K562 treated with DMSO at 1 percent for 4 hours (cell line): ENCODE results near the gene SRSF11. TPM values are rescaled to one million over a fixed set of nuclear protein-coding genes. Genes with fewer than 3 reads are reported as not detected.

Experiments
- total RNA-seq: library from RNA; unstranded; fragments of 300-600 nt; gene quantifications from 2 replicates; pipeline ENCODE4 v1.2.3, GENCODE V29; 2022; ENCODE audit not compliant: insufficient read depth

Gene SRSF11, protein sequence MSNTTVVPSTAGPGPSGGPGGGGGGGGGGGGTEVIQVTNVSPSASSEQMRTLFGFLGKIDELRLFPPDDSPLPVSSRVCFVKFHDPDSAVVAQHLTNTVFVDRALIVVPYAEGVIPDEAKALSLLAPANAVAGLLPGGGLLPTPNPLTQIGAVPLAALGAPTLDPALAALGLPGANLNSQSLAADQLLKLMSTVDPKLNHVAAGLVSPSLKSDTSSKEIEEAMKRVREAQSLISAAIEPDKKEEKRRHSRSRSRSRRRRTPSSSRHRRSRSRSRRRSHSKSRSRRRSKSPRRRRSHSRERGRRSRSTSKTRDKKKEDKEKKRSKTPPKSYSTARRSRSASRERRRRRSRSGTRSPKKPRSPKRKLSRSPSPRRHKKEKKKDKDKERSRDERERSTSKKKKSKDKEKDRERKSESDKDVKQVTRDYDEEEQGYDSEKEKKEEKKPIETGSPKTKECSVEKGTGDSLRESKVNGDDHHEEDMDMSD
- 92.2 and 136 TPM in 2 replicates for total RNA-seq

DNA sequence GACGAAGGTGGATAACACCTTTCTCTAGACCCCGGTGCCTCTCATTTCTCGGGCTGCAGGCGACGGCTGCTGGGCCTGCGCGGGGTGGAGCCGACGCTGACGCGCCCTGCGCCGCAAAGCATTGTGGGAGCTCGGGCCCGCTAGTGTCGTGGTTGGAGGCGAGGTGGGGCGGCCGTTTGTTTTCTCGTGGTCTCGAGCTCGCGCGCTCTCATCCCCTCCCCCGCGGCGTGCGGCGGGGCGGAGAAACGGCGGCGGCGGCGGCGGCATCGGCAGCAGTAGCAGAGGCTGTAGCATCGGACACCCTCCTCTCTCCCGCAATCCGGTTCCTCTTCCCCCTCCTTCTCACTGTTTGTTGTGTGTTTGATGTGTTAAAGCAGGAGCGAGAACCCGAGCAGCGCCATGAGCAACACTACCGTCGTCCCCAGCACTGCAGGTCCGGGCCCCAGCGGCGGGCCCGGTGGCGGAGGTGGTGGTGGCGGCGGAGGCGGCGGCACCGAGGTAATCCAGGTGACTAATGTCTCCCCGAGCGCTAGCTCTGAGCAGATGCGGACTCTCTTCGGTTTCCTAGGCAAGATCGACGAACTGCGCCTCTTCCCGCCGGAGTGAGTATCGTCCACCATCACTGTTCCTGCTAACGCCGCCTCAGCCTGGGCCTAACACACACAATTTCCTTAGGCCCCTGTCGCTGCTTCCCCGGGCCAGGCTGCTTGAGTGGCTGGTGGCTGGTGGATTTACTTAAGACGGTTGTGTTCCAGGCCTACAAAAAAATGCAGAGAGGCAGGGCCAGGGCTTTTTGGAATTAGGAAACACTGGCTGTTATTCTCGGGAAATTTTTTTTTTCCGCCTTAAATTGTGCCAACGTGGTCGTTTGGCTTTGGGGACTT lies at the start of gene SRSF11:
SRSF11 (plus strand) TSS at position 143 of the 884 bp plus-strand sequence; CDS start at position 400, 257 bp downstream.

DNA sequence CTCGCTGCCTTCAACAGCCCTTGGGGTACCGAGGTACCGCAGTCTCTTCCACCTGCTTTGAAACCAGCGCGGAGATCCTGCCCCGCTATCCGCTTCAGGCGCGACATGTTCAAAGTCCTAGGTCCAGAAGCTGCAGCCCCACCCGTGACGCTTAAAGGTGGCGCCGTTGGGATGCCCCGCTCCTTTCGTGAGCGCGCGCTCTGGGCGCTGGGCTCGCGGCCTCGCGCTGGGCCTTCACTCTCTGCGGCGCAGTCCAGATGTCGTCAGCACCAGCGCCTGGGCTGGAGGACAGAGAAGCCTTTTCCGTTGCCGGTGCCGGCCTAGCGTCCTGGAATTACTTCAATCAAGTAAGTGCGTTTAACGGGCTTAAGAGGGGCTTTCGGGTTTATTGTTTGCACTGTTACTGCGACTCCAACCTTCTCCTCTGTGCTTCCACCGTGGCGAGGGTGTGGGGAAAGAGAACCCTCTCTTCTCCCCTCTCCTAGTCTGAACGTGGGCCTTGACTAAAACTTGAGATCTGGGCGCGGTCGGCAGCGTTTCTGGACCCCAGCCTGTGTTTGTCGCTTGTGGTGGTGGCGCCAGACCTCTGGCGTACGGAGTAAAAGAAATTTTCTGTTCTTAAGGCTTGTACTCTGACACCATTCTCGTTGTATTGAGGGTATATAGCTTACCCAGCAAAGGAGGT lies 15.6 kb upstream of the SRSF11 start, which contains the start of gene LRRC40:
LRRC40 (minus strand) TSS at position 146 of the 685 bp plus-strand sequence; CDS start at position 107, 39 bp downstream.

Other genes with a start within 250 kb of the SRSF11 start
- 12.2 and 12.7 TPM in 2 replicates for gene LRRC40, start 15.8 kb upstream of the SRSF11 start, total RNA-seq
- gene ANKRD13C, start 133.3 kb downstream of the SRSF11 start, total RNA-seq: 7.4 and 8.6 TPM in 2 replicates
- 83.7 and 91.2 TPM in 2 replicates for gene CTH, start 189.9 kb downstream of the SRSF11 start, total RNA-seq